Prostate gland (tissue), 2 donors: Measurements from ENCODE around the gene RPTOR. TPM values are rescaled to one million over a fixed set of nuclear protein-coding genes. Genes with fewer than 3 reads are reported as not detected.
A peak's percentile ranks its signal among the peaks of the same experiment; 100 is the strongest.

Experiments
- DNase-seq: peaks from one replicate; pipeline ENCODE4 v3.0.0-alpha.2; 2019; ENCODE audit warnings: low spot score
- H3K27ac ChIP-seq, 2 donors: fragments of 200-600 bp; sonication (generic); 2 replicates each; pipeline ENCODE4 v1.5.1; 2017 to 2019
- H3K27me3 ChIP-seq: fragments of 200-600 bp; sonication (generic); replicated peaks from 2 replicates; pipeline ENCODE4 v1.5.1; 2019; ENCODE audit not compliant: insufficient read depth
- H3K36me3 ChIP-seq, 2 donors: fragments of 200-600 bp; sonication (generic); 1 replicate in 1 of 2; 2 replicates in 1 of 2; pipeline versions ENCODE4 v1.5.1 to v1.8.1; 2017 to 2019
- H3K4me1 ChIP-seq: fragments of 200-600 bp; sonication (generic); replicated peaks from 2 replicates; pipeline ENCODE4 v1.5.1; 2019
- H3K4me3 ChIP-seq, 2 donors: fragments of 200-600 bp; sonication (generic); 2 replicates each; pipeline ENCODE4 v1.5.1; 2017 to 2019
- H3K9me3 ChIP-seq: fragments of 200-600 bp; sonication (generic); 2 replicates; pipeline ENCODE4 v1.5.1; 2017
- POLR2A ChIP-seq: fragments of 450-650 bp; IDR thresholded peaks from one replicate; pipeline ENCODE4 v1.6.1; 2016; ENCODE audit warnings: antibody characterized with exemption, mild to moderate bottlenecking
- POLR2AphosphoS5 ChIP-seq: sonication (generic); formaldehyde crosslinking; IDR thresholded peaks from one replicate; pipeline ENCODE4 v1.6.1; 2017; ENCODE audit warnings: antibody characterized with exemption
- WGBS: methylation state at CpG from one replicate; pipeline ENCODE4 v1.1.5; 2018; 5-methylcytosine and 5-hydroxymethylcytosine counted together
- intact Hi-C: fragments of 100-400 bp; cut with DNase I; formaldehyde crosslinking; loops from one replicate; pipeline ENCODE4 v1.14.2; 2022
- total RNA-seq, 2 donors: library from RNA; depleted of rRNA; stranded (reverse); fragments of >200 nt; gene quantifications; one replicate each; pipeline ENCODE4 v1.1.0, GENCODE V29; 2016
- TF ChIP-seq, protein P1 (sequence below), 4 experiments: fragments of 200-600 bp in 2 of 4; fragments of 450-650 bp in 2 of 4; sonication (generic) in 2 of 4; IDR thresholded peaks; 1 replicate in 3 of 4; 2 replicates in 1 of 4; pipeline ENCODE4 v1.5.1; 2016 to 2019; ENCODE audit warnings: antibody characterized with exemption in 4 of 4, mild to moderate bottlenecking in 2 of 4, moderate library complexity in 2 of 4

Gene RPTOR
- total RNA-seq, 2 donors from 2014 or later: 30.3 to 62.5 TPM

DNA sequence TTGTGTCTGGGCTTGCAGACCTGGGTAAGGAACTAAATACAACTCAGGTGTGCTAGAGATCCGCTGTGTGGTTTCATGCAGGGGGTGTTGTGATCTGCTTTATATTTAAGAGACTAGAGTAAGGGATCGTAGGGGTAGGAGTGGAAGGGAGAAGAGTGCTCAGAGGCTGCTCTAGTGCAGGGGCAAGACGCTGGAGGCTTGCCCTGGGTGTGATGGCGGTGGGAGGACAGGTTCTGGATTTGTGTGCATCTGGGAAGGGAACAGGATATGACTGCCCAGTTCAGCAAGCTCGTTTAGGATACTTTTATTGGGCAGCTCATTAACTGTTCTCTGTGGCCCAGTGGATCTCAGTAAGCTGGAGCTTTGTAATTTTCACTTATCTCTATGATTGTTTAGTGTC is 47.6 kb downstream of the RPTOR start:
- Histone ChIP-seq H3K9me3 (no peaks in the 10 kb centered on the region), H3K4me1 (no peaks in the 10 kb centered on the region), H3K27me3 (no peaks in the 10 kb centered on the region), H3K4me3 (no peak overlapping the region), H3K36me3 (no peaks in the 10 kb centered on the region), H3K27ac (no peak overlapping the region)
- intact Hi-C loops: no loop called here
- 43% methylated on average over 5 of the region's 5 CpGs for WGBS
- TF ChIP-seq POLR2AphosphoS5: peak; percentile 29
- TF ChIP-seq POLR2A: no peak
- peak; percentile 10 for DNase-seq

- no peak overlapping the region for H3K4me3 ChIP-seq
- H3K36me3 ChIP-seq: no peaks in the 10 kb centered on the region
- no peaks in the 10 kb centered on the region for H3K4me1 ChIP-seq
- intact Hi-C loops: no loop called here
- no peak overlapping the region for H3K27ac ChIP-seq
- TF ChIP-seq POLR2AphosphoS5 (no peak), POLR2A (no peak)
- TF ChIP-seq, protein P1, sequence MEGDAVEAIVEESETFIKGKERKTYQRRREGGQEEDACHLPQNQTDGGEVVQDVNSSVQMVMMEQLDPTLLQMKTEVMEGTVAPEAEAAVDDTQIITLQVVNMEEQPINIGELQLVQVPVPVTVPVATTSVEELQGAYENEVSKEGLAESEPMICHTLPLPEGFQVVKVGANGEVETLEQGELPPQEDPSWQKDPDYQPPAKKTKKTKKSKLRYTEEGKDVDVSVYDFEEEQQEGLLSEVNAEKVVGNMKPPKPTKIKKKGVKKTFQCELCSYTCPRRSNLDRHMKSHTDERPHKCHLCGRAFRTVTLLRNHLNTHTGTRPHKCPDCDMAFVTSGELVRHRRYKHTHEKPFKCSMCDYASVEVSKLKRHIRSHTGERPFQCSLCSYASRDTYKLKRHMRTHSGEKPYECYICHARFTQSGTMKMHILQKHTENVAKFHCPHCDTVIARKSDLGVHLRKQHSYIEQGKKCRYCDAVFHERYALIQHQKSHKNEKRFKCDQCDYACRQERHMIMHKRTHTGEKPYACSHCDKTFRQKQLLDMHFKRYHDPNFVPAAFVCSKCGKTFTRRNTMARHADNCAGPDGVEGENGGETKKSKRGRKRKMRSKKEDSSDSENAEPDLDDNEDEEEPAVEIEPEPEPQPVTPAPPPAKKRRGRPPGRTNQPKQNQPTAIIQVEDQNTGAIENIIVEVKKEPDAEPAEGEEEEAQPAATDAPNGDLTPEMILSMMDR (IDR thresholded peaks at IDR 0.05): no peak
- no peaks in the 10 kb centered on the region for H3K27me3 ChIP-seq
- DNase-seq: no peak
- H3K9me3 ChIP-seq: no peaks in the 10 kb centered on the region
- WGBS: 95% methylated on average over 8 of the region's 8 CpGs
Observed at GRCh38 chr17:80593181-80593580, 48.5 kb downstream of the RPTOR start.

DNA sequence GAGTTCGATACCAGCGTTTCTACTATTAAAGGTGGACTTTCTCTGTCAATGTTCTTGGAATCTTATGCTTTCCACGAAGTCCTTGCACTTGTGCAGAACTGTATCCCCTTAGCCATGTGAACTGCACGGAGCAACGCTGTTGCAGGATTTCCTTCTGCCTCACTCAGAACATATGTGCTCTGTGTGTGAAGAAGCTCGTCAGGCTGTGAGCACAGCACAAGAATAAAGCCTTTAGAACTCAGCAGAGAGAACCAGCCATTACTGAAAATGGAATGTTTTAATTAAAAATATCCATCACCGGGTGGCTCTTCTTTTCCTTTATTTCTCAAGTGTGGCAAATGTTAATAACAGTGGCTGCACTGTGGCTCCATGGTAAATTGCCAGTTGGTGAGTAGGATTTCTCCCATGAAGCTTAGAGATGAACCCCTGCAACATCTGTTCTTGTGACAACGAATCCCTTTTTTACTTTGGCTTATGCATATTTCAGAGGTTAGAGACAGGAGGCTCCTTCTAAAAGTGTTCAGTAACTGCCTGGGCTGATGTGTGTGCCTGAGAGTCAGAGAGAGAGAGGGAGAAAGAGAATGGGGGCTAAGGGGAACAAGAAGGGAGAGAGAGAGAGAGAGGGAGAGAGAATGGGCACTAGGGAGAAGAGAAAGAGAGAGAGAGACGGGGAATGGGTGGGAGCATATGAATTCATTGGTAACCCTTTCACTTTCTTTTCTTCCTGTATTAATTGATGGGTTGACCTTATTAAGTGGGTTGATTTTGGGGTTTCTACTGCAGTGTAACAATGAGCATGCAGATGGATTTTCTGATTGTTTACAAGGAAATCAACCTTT is 50.0 kb downstream of the RPTOR start:
- no peaks in the 10 kb centered on the region for H3K4me1 ChIP-seq
- no peak overlapping the region for H3K4me3 ChIP-seq
- H3K36me3 ChIP-seq: no peaks in the 10 kb centered on the region
- no peak overlapping the region for H3K27ac ChIP-seq
- intact Hi-C loops: no loop called here
- no peaks in the 10 kb centered on the region for H3K27me3 ChIP-seq
- no peaks in the 10 kb centered on the region for H3K9me3 ChIP-seq
- 86% methylated on average over 9 of the region's 9 CpGs for WGBS
- no peak for DNase-seq
- TF ChIP-seq POLR2A: no peak

DNA sequence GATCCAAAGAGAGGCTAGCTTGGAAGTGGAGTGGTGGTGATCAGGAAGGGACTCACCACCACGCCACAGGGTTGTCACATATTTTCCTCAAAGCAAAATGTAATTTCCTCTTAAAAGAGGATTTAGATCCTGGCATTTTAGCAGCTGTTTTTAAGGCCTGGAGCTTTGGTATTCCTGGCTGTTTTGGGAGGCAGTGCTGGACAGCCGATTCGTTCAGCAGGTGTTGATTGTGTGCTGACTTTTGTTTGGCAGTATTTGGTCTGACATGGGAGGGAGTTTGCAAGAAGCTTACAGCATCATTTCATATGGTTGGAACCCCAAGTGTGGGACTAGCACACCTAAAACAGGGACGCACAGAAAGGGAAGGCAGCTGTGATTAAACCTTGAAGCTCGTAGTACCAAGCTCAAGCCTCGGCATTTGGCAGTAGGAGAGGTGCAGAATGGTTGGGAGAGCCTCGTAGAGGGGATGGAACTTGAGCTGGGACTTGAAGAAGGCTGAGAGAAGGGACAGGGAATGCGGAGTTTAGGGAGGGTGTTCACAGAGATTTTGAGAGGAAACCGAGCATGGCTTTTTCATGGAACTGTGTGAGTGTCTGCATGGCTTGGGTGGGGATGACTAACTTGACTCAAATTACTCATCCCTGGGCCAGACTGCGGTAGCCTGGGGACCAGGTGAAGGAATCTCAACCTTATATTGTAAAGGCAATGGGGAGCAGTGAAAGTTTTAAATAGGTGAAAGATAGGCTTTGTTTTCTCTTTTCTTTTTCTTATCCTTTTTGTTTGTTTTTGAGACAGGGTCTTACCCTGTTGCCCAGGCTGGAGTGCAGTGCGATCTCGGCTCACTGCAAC is 52.3 kb downstream of the RPTOR start:
- H3K27me3 ChIP-seq: no peaks in the 10 kb centered on the region
- TF ChIP-seq POLR2A (no peak), POLR2AphosphoS5 (no peak)
- TF ChIP-seq, protein P1 (IDR thresholded peaks at IDR 0.05): no peak
- no peaks in the 10 kb centered on the region for H3K4me1 ChIP-seq
- H3K36me3 ChIP-seq: no peaks in the 10 kb centered on the region
- H3K9me3 ChIP-seq: no peaks in the 10 kb centered on the region
- no peak overlapping the region for H3K27ac ChIP-seq
- WGBS: 89% methylated on average over 12 of the region's 12 CpGs
- intact Hi-C loops: no loop called here
- H3K4me3 ChIP-seq: no peak overlapping the region
- DNase-seq: no peak

DNA sequence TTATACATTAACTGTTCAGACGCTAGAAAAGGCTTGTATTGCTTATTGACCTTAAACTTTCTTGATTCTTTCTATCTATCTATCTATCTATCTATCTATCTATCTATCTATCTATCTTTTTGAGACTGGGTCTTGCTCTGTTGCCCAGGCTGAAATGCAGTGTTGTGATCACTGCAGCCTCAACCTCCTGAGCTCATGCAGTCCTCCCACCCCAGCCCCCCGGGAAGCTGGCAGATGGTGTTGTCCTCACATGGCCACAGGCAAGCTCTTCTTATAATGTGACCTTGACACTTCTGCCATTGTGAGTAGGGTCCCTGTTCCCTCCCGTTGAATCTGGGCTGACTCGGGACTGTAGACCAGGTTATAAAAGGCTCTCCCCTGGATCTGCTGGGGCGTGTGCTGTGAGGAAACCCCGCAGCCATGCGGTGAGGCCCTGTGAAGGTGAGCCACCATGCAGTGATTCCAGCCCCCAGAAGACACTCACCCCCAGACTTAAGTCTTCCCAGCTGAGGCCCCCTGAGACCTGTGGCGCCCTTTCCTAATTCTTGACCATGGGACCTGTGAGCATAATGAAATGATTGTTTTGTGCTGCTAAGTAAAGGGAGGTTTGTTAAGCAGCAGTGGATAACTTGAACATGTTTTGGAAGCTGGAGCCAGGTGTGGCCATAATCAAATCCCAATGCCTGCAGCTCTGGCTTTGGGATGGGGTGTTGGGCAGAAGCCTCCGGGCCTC is 54.3 kb downstream of the RPTOR start:
- no peaks in the 10 kb centered on the region for H3K9me3 ChIP-seq
- no peaks in the 10 kb centered on the region for H3K4me1 ChIP-seq
- no peak overlapping the region for H3K27ac ChIP-seq
- no peaks in the 10 kb centered on the region for H3K36me3 ChIP-seq
- no peak overlapping the region for H3K4me3 ChIP-seq
- intact Hi-C loops: no loop called here
- no peak for TF ChIP-seq POLR2AphosphoS5
- TF ChIP-seq, protein P1 (IDR thresholded peaks at IDR 0.05): no peak
- TF ChIP-seq POLR2A: no peak
- H3K27me3 ChIP-seq: no peaks in the 10 kb centered on the region
- WGBS: 97% methylated on average over 9 of the region's 9 CpGs
- no peak for DNase-seq
